Stimulated activated CD4-positive, alpha-beta T cell treated with anti-CD3 and anti-CD28 coated beads, Interleukin-12 subunit alpha, Interleukin-12 subunit beta, amount 100 ng/mL, for 24 hours (primary cell): Measurements from ENCODE around the gene AKAP5.

Experiments used
- DNase-seq, 2 experiments: peaks; one replicate each; pipeline ENCODE4 v3.0.0-alpha.2; 2020; ENCODE audit warnings: low read depth in 2 of 2

Gene AKAP5

GRCh38 chr14:64465191-64465822 is at the start of gene AKAP5:
AKAP5 (plus strand) TSS chr14:64465499; CDS start chr14:64468395, 2,896 bp downstream.
- peak; percentile 21 to 41 for DNase-seq

GRCh38 chr14:64416348-64416932 is 48.9 kb upstream of the AKAP5 start:
- DNase-seq: no peak

- no peak for DNase-seq
Observed at GRCh38 chr14:64417055-64417770, 48.1 kb upstream of the AKAP5 start.

GRCh38 chr14:64417771-64418125 is 47.6 kb upstream of the AKAP5 start:
- DNase-seq: no peak

GRCh38 chr14:64419003-64419402 is 46.3 kb upstream of the AKAP5 start:
- DNase-seq: no peak

GRCh38 chr14:64421166-64421565 is 44.1 kb upstream of the AKAP5 start:
- DNase-seq: no peak

- DNase-seq: no peak
Observed at GRCh38 chr14:64422005-64422404, 43.3 kb upstream of the AKAP5 start.

GRCh38 chr14:64422756-64423155 is 42.5 kb upstream of the AKAP5 start:
- no peak for DNase-seq

- DNase-seq: no peak
Observed at GRCh38 chr14:64423987-64424386, 41.3 kb upstream of the AKAP5 start.

GRCh38 chr14:64434528-64434927 is 30.8 kb upstream of the AKAP5 start:
- no peak for DNase-seq

GRCh38 chr14:64438181-64438841 is 27.0 kb upstream of the AKAP5 start:
- no peak for DNase-seq

- DNase-seq: no peak
Observed at GRCh38 chr14:64439141-64439540, 26.2 kb upstream of the AKAP5 start.

- no peak for DNase-seq
Observed at GRCh38 chr14:64440494-64440893, 24.8 kb upstream of the AKAP5 start.

GRCh38 chr14:64442300-64442988 is 22.9 kb upstream of the AKAP5 start:
- DNase-seq: no peak

- no peak for DNase-seq
Observed at GRCh38 chr14:64444140-64444539, 21.2 kb upstream of the AKAP5 start.

- DNase-seq: peak in 1 of 2 experiments; percentile 19
Observed at GRCh38 chr14:64444984-64445845, 20.1 kb upstream of the AKAP5 start.

- no peak for DNase-seq
Observed at GRCh38 chr14:64447876-64448670, 17.2 kb upstream of the AKAP5 start.

GRCh38 chr14:64450255-64450654 is 15.0 kb upstream of the AKAP5 start:
- no peak for DNase-seq

GRCh38 chr14:64454671-64455070 is 10.6 kb upstream of the AKAP5 start:
- DNase-seq: no peak

- no peak for DNase-seq
Observed at GRCh38 chr14:64459405-64460136, 5.7 kb upstream of the AKAP5 start.
